Type B pancreatic cell (in vitro differentiated cells): Measurements from ENCODE around the gene TMEM51. TPM values are rescaled to one million over a fixed set of nuclear protein-coding genes. Genes with fewer than 3 reads are reported as not detected.

Experiments used
- DNase-seq: peaks from one replicate; pipeline ENCODE4 v3.0.0; 2021; ENCODE audit warnings: mixed read lengths; ENCODE audit not compliant: unreplicated experiment; ENCODE audit errors: extremely low spot score
- H3K27ac Mint-ChIP-seq: 2 replicates; pipeline ENCODE4 v1.8.0; 2021; ENCODE audit warnings: mild to moderate bottlenecking, mixed read lengths
- H3K27me3 Mint-ChIP-seq: 2 replicates; pipeline ENCODE4 v1.8.0; 2021; ENCODE audit warnings: mixed read lengths
- H3K36me3 Mint-ChIP-seq: 2 replicates; pipeline ENCODE4 v1.8.0; 2021; ENCODE audit warnings: mixed read lengths
- H3K4me1 Mint-ChIP-seq: one replicate; pipeline ENCODE4 v1.8.0; 2021; ENCODE audit warnings: mixed read lengths; ENCODE audit not compliant: unreplicated experiment
- H3K4me3 Mint-ChIP-seq: 2 replicates; pipeline ENCODE4 v1.8.0; 2021; ENCODE audit warnings: mild to moderate bottlenecking, mixed read lengths
- H3K9me3 Mint-ChIP-seq: 2 replicates; pipeline ENCODE4 v1.8.0; 2021; ENCODE audit warnings: mixed read lengths
- total RNA-seq: library from RNA; stranded (reverse); gene quantifications from 2 replicates; pipeline ENCODE4 v1.2.1, GENCODE V29; 2021; ENCODE audit warnings: low replicate concordance
- TF ChIP-seq, protein P1 (sequence below): fragments of 200-600 bp; sonication (generic); conservative IDR thresholded peaks from 2 replicates; pipeline ENCODE4 v1.5.0; 2021; ENCODE audit warnings: antibody characterized with exemption, mild to moderate bottlenecking

Gene TMEM51
- total RNA-seq, 1 donor from 2014 or later, result 12.5 TPM

DNA sequence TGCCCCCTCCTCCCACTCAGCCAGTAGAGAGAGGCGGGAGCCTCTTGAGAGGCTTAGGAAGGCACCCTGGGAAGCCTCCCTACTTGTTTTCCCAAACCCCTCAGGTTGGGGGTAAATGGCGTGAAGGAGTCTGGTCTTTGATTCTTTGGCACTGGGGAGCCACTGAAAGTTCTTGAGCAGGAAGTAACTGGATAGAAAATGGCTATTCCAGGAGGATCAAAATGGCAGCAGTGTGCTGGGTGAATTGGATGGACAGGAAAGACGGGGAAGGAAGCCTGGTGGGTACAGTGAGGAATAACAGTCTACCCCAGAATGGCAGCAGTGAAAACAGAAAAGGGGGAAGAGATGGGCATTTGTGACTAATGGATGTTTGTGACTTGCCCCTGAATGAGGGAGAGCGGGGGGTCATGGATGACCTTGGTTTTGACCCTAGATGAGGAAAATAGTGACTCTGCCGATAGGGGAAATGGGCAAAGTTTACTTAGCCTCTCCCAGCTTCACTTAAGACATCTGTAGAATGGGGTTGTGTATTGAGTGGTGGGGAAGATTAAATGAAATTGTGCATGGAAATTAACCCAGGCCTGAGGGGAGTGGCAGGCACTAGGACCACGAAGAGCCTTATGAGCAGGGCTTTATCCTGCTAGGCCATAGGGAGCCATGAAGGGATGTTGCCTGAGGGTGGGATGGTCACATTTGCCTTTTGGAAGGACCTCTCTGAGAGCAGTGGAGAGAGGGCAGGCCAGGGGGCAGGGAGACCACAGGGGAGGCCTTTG, 32.7 kb downstream of the TMEM51 start:
- peak overlapping the region; percentile 74 for H3K27ac Mint-ChIP-seq
- H3K4me3 Mint-ChIP-seq, result no peak overlapping the region
- peaks cover 40% of the 10 kb centered on the region for H3K4me1 Mint-ChIP-seq
- no peaks in the 10 kb centered on the region for H3K36me3 Mint-ChIP-seq
- no peaks in the 10 kb centered on the region for H3K9me3 Mint-ChIP-seq
- H3K27me3 Mint-ChIP-seq, result no peaks in the 10 kb centered on the region
- no peak for DNase-seq
- TF ChIP-seq, protein P1, sequence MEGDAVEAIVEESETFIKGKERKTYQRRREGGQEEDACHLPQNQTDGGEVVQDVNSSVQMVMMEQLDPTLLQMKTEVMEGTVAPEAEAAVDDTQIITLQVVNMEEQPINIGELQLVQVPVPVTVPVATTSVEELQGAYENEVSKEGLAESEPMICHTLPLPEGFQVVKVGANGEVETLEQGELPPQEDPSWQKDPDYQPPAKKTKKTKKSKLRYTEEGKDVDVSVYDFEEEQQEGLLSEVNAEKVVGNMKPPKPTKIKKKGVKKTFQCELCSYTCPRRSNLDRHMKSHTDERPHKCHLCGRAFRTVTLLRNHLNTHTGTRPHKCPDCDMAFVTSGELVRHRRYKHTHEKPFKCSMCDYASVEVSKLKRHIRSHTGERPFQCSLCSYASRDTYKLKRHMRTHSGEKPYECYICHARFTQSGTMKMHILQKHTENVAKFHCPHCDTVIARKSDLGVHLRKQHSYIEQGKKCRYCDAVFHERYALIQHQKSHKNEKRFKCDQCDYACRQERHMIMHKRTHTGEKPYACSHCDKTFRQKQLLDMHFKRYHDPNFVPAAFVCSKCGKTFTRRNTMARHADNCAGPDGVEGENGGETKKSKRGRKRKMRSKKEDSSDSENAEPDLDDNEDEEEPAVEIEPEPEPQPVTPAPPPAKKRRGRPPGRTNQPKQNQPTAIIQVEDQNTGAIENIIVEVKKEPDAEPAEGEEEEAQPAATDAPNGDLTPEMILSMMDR, result no peak

DNA sequence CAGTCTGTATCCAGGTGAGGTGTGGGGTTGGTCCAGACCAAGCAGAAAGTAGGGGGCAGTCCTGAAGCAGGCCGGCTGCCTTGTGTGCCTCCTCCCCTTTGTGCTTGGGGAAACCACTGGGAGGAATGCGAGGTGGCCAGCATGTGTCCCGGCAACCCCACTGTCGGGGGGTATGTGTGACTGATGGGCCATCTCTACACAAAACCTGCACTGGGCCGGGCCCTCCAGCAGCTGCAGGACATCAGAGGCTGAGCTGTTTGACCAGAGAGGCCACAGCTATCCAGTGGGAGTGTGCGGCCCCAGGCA, 33.3 kb downstream of the TMEM51 start:
- Mint-ChIP-seq H3K27me3 (no peaks in the 10 kb centered on the region), H3K4me1 (peaks cover 43% of the 10 kb centered on the region), H3K27ac (no peak overlapping the region), H3K9me3 (no peaks in the 10 kb centered on the region), H3K36me3 (no peaks in the 10 kb centered on the region), H3K4me3 (no peak overlapping the region)
- TF ChIP-seq, protein P1, result no peak
- DNase-seq, result no peak

DNA sequence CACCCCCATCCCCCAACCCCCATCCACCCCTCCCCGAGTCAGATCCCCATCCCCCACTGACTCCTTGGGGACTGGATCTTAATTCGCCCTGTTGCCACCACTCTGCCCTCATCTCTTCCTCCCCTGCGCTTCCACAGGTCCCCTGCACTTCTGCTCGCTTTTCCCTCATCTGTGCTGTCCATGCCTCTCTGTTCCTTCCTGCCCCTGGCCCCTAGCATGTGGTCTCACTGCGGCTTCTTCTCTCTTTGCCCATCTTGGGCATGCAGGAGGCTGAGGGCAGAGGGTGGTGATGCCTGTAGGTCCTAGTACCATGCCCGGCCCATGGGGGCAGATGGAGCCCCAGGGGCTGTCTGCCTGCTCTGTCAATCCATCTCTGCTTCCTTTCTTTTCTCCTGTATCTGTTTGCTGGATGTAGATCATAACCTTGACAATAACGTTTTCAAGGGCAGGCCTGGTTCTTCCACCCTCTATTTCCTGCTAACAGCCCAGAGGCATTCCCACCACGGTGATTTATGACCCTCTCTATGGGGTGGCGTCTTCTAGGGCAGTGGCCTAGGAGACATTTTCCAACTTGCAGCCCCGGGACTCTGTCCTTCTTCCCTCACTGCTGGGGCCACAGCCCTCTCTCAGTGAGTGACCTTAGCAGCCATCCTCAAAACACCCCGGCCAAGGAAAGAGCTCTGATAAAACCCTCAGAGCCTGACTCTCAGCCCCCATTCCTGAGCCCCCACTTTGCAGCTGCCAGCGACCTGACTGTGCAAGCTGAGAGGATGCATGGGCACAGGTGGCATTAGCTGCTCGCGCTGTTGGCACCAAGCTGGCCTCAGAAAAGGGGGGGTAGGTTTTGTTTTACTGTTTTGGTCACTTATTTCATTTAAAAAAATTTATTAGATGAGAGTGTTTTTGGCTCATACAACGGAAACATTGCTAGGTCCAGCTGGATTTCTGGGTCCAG, 33.9 kb downstream of the TMEM51 start:
- TF ChIP-seq, protein P1, result no peak
- Mint-ChIP-seq H3K27me3 (no peaks in the 10 kb centered on the region), H3K4me3 (peak overlapping the region; percentile 42), H3K4me1 (peaks cover 46% of the 10 kb centered on the region), H3K27ac (peak overlapping the region; percentile 68), H3K36me3 (no peaks in the 10 kb centered on the region), H3K9me3 (no peaks in the 10 kb centered on the region)
- DNase-seq, result no peak

DNA sequence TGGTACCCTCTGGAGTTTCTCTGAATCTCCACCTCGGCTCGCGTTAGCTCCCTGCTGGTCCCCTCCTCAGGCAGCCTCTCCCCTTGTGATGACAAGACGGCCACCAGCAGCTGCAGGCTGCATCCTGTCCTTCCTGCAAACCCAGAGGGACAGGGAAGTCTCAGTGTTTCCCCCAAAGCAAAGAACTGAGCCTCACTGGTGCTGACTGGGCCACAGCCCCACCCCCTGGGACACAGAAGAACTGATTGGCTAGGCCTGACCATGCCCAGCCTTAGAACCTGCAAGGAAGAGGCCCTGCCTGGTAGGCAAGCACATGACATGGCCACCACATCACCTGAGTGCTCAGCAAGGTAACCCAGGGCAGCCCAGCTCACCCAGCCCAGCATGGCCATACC, 34.6 kb downstream of the TMEM51 start:
- no peak for DNase-seq
- no peaks in the 10 kb centered on the region for H3K36me3 Mint-ChIP-seq
- no peaks in the 10 kb centered on the region for H3K27me3 Mint-ChIP-seq
- peak overlapping the region; percentile 18 for H3K27ac Mint-ChIP-seq
- TF ChIP-seq, protein P1, result no peak
- peak overlapping the region; percentile 39 for H3K4me3 Mint-ChIP-seq
- peaks cover 46% of the 10 kb centered on the region for H3K4me1 Mint-ChIP-seq
- H3K9me3 Mint-ChIP-seq, result no peaks in the 10 kb centered on the region

DNA sequence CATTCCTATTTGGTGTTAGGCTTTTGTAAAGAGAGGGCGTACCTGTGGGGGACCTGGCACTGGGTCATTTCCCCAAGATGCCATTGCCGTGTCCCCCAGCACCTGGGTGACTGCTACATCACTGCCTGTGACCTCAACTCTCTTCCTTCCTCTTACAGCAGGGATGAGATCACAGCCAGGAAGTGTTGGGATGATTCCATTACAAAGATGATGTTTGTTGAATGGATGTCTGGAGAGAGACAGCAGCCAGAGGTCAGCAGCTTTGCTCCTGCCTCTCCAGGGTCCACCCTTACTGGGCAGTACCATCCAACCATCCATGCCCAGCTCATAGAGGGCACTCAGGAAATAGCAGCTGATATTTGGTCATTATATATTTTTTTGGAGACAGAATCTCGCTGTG, 35.1 kb downstream of the TMEM51 start:
- Mint-ChIP-seq H3K36me3 (no peaks in the 10 kb centered on the region), H3K9me3 (no peaks in the 10 kb centered on the region), H3K27ac (peak overlapping the region; percentile 55), H3K27me3 (no peaks in the 10 kb centered on the region), H3K4me1 (peaks cover 40% of the 10 kb centered on the region), H3K4me3 (no peak overlapping the region)
- TF ChIP-seq, protein P1, result no peak
- no peak for DNase-seq
